Measurements from ENCODE around the gene HORMAD2.

Gene HORMAD2

DNA sequence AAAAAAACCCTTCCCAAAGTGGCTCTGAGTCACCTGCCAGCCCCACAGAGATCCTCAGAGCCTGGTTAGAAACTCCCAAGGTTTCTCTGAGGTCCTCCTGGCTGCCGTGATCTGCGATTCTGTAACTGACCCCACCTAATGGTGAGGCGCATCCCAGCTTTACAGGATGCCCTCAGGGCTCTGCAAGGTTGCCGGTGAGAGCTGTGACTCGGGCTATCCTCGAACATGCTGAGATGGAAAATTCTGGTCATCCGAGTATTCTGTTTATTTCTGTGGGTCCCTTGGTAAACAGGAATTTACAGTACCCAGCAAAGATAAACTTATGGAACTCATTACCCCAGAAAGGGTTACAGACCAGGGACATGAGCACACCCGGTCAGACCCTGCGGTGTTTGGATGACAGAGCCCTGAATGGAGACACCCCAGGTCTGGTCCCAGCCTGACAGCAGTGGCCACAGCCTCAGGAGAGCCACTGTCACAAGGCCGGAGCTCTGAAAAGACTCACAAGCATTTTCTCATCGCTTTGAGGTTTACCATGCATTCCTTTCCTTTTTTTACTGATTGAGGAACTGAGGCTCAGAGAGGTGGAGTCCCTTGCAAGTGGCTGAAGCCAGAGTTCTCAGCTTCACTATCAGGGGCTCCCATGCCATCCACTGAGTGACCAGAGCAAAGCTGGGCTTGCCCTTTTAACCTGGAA, 144.0 kb downstream of the HORMAD2 start:
- no peaks in the 10 kb centered on the region for H3K36me3 ChIP-seq (ENCODE audit: insufficient read depth, low read length)
- no peak overlapping the region for H3K4me2 ChIP-seq (ENCODE audit: insufficient read depth, low read length)
- H3K4me1 ChIP-seq (ENCODE audit: insufficient read depth, low read length) = peaks cover 68% of the 10 kb centered on the region
- H3K4me3 ChIP-seq (ENCODE audit: low read depth in 1 of 2, low read length in 2 of 2) = no peak overlapping the region
- no peak overlapping the region for H2AFZ ChIP-seq (ENCODE audit: low read depth, low read length)
- H3K9ac ChIP-seq (ENCODE audit: low read depth, low read length) = no peak overlapping the region
- no peaks in the 10 kb centered on the region for H3K79me2 ChIP-seq (ENCODE audit: insufficient read depth, low read length)
- no peaks in the 10 kb centered on the region for H3K27me3 ChIP-seq (ENCODE audit: insufficient read depth, low read length, poor library complexity)
- no peak for DNase-seq
- ATAC-seq (ENCODE audit: insufficient read depth, low read depth) = no peak
- no peaks in the 10 kb centered on the region for H3K9me3 ChIP-seq (ENCODE audit: insufficient read depth, low read length, severe bottlenecking)
- peak overlapping the region; percentile 11 for H3K27ac ChIP-seq (ENCODE audit: low read length)
- no peaks in the 10 kb centered on the region for H4K20me1 ChIP-seq (ENCODE audit: insufficient read depth, low read length)
- TF ChIP-seq, protein P1, sequence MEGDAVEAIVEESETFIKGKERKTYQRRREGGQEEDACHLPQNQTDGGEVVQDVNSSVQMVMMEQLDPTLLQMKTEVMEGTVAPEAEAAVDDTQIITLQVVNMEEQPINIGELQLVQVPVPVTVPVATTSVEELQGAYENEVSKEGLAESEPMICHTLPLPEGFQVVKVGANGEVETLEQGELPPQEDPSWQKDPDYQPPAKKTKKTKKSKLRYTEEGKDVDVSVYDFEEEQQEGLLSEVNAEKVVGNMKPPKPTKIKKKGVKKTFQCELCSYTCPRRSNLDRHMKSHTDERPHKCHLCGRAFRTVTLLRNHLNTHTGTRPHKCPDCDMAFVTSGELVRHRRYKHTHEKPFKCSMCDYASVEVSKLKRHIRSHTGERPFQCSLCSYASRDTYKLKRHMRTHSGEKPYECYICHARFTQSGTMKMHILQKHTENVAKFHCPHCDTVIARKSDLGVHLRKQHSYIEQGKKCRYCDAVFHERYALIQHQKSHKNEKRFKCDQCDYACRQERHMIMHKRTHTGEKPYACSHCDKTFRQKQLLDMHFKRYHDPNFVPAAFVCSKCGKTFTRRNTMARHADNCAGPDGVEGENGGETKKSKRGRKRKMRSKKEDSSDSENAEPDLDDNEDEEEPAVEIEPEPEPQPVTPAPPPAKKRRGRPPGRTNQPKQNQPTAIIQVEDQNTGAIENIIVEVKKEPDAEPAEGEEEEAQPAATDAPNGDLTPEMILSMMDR (IDR thresholded peaks at IDR 0.05; ENCODE audit: borderline replicate concordance, extremely low read depth, low read length, poor library complexity, severe bottlenecking) = no peak
- no peak for TF ChIP-seq EZH2 (IDR thresholded peaks at IDR 0.05; ENCODE audit: borderline replicate concordance, low read depth, low read length, severe bottlenecking)

DNA sequence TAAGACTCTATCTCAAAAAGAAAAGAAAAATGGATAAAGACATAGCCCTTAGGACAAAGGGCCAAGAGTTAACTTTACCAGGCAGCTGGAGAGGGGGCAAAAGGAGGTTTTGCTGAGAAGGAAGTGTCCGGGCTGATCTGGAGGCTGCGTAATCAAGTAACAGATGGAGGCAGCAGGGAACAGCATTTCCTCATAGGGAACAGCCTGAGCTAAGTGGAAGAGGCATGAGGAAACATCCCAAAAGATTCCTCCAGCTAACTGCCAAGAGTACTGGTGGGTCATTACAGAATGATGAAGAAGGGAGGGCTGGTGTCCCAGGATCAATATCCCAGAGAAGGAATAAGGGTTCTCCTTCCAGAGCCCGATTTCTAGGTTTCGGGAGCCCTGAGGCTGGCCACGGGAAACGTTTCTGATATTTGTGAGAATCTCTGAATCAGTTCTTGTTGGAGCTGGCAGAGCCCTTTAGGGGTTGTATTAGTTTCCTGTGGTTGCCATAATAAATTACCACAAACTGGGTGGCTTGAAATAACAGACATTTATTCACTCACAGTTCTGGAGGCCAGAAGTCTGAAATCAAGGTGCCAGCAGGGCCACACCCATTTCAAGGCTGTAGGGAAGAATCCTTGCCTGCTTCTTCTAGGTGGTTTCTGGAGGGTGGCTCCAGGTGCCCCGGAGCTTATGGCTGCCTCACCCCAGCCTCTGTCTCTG, 145.1 kb downstream of the HORMAD2 start:
- ATAC-seq (ENCODE audit: insufficient read depth, low read depth) = no peak
- Histone ChIP-seq H3K4me1 (ENCODE audit: insufficient read depth, low read length) (peaks cover 57% of the 10 kb centered on the region), H3K9me3 (ENCODE audit: insufficient read depth, low read length, severe bottlenecking) (no peaks in the 10 kb centered on the region), H3K4me2 (ENCODE audit: insufficient read depth, low read length) (no peak overlapping the region), H2AFZ (ENCODE audit: low read depth, low read length) (no peak overlapping the region), H3K27ac (ENCODE audit: low read length) (no peak overlapping the region), H3K27me3 (ENCODE audit: insufficient read depth, low read length, poor library complexity) (no peaks in the 10 kb centered on the region), H3K36me3 (ENCODE audit: insufficient read depth, low read length) (no peaks in the 10 kb centered on the region), H4K20me1 (ENCODE audit: insufficient read depth, low read length) (no peaks in the 10 kb centered on the region), H3K4me3 (ENCODE audit: low read depth in 1 of 2, low read length in 2 of 2) (no peak overlapping the region), H3K9ac (ENCODE audit: low read depth, low read length) (no peak overlapping the region), H3K79me2 (ENCODE audit: insufficient read depth, low read length) (no peaks in the 10 kb centered on the region)
- no peak for TF ChIP-seq EZH2 (IDR thresholded peaks at IDR 0.05; ENCODE audit: borderline replicate concordance, low read depth, low read length, severe bottlenecking)
- TF ChIP-seq, protein P1 (IDR thresholded peaks at IDR 0.05; ENCODE audit: borderline replicate concordance, extremely low read depth, low read length, poor library complexity, severe bottlenecking) = no peak
- no peak for DNase-seq

DNA sequence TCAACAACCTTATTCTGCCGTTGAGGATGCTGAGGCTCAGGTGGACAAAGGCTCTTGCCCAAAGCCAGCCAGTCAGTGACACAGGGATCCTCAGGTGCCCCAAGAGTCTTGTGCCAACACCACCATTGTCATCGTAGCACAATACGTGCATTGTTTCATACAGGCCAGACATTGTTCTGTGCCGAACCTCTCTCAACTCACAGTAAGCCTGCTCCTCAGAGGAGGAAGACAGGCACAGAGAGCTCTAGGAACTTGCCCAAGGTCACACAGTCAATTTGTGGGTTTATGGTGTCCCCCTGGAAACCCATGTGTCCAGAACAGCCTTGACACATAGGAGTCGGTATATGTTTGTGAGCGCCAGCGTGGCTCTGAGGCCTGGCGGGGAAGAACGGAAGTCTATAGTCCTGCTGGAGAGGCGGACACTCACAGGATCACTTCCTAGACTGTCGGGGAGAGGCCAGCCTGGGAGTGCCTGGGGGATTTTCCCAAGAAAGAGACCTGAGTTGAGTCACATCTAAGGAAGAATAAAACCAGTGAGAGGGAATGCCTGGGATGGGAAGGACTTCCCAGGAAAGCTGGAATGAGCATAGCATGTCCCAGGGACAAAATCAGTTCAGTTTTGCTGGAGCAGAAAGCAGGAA, 146.0 kb downstream of the HORMAD2 start:
- H3K27ac ChIP-seq (ENCODE audit: low read length) = peak overlapping the region; percentile 28; the same call in 1 of the 2 replicates
- peaks cover 48% of the 10 kb centered on the region for H3K4me1 ChIP-seq (ENCODE audit: insufficient read depth, low read length)
- H3K9ac ChIP-seq (ENCODE audit: low read depth, low read length) = no peak overlapping the region
- no peaks in the 10 kb centered on the region for H3K9me3 ChIP-seq (ENCODE audit: insufficient read depth, low read length, severe bottlenecking)
- ATAC-seq (ENCODE audit: insufficient read depth, low read depth) = no peak
- H3K4me3 ChIP-seq (ENCODE audit: low read depth in 1 of 2, low read length in 2 of 2) = no peak overlapping the region
- H3K36me3 ChIP-seq (ENCODE audit: insufficient read depth, low read length) = no peaks in the 10 kb centered on the region
- TF ChIP-seq EZH2 (IDR thresholded peaks at IDR 0.05; ENCODE audit: borderline replicate concordance, low read depth, low read length, severe bottlenecking) = no peak
- H3K79me2 ChIP-seq (ENCODE audit: insufficient read depth, low read length) = no peaks in the 10 kb centered on the region
- no peaks in the 10 kb centered on the region for H4K20me1 ChIP-seq (ENCODE audit: insufficient read depth, low read length)
- no peaks in the 10 kb centered on the region for H3K27me3 ChIP-seq (ENCODE audit: insufficient read depth, low read length, poor library complexity)
- no peak overlapping the region for H3K4me2 ChIP-seq (ENCODE audit: insufficient read depth, low read length)
- H2AFZ ChIP-seq (ENCODE audit: low read depth, low read length) = no peak overlapping the region
- DNase-seq = no peak

Data from DND-41 (cell line).